Fibroblast of skin of scalp (primary cell): ENCODE results near the gene FHOD3.
"Not testable (repeated sequence)": the region's sequence is repeated elsewhere in the genome, so short reads cannot be mapped to it uniquely, and the experiment has no call there.

Experiments used
- DNase-seq: peaks from one replicate; pipeline ENCODE4 v3.0.0-alpha.2; 2013

The FHOD3 gene

DNA sequence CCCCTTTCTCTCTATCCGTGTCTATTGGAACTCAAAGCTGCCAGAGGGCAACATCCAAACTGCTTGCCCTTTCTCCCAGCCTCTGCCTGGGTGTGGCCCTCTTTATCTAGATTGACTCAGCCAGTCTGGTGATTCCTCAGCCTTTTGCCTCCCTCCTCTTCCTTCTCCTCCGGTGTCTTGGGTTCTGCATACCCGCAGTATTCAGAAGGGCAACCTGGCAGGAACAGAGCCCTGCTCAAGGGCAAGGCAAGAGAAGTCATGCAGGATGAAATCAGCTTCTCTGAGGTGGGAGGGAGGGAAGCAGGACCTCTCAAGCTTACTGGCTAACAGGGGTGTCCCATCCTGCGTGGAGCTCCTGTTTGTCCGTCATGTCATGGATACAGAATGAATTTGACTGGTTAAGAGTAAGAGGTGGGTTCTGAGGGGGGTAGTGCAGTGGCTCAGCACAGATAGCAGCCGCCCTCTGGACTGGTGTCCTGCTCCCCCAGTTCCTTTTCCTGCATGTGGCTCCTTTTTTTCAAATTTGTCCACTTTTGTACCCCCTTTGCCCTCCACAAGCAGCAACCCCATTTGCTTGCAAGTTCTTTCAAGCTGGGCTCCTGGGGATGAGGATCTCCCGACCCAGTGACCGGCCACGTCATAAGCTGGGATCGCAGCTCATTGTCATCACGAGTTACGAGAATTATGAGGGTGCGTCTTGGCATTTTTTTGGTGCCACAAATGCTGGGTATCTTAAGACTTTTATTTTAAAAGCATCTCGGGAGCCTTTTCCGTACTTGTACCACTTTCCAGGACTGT, 154.1 kb downstream of the FHOD3 start:
- no peak for DNase-seq

DNA sequence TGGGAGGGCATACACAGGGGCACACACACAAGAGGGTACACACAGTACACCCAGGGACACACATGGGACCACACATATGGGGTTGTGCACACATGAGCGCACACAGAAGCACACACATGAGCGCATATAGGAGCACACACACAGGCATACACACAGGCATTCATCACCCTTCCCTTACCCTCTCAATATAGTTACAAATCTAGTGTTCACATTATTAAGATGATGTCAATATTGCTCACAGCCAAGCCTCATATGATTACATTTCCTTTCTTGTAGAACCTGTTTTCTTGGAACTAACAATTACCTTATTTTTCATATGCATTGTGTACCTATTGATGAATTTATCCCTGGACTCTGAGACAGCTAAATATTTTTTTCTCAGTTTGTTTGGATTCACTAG, 156.7 kb downstream of the FHOD3 start:
- no peak for DNase-seq

DNA sequence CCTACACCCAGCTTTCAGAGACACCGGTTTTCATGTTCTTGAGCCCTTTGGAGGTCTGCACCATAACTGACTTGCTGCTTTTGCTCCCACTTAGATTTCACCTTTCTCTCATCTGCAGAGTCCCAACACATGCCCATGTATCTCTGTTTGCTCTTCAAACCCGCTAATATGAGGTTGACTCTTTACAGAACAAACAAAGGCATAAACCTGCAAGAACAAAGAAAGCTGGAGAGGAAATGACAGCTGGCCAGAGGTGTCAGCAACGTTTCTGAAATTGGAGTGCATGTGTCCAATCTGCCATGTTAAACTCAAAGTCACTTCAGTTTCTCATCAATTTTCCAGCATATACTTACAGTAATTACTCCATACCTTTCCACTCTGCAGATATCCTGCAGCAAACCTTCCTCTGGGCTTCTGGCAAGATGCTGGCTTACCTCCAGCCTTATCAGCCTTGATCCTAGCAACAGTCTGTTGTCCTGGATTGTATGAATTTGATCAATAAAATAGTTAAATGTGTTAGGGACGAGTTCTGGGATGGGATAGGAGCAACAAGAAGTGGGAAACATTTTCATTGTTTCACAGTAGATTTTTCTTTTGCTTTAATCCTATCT, 157.4 kb downstream of the FHOD3 start:
- DNase-seq: no peak

DNA sequence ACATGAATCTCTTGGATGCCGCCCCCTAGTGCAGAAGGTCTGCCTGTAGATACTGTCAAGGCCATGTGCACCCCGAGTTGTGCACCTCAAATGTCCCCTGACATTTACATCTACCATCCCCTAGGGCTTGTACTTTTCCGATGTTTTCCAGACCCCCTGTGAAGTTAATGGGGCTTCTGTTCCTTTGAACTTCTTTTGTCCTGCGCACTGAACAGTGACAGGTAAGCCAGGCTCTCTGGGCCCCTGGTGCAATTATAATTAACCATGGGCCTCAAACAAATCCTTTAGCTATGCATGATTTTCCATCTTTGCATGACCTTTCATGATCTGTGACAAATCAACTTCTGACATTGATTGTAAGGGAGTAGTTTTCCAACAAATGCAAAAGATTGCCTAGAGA, 158.4 kb downstream of the FHOD3 start:
- no peak for DNase-seq

DNA sequence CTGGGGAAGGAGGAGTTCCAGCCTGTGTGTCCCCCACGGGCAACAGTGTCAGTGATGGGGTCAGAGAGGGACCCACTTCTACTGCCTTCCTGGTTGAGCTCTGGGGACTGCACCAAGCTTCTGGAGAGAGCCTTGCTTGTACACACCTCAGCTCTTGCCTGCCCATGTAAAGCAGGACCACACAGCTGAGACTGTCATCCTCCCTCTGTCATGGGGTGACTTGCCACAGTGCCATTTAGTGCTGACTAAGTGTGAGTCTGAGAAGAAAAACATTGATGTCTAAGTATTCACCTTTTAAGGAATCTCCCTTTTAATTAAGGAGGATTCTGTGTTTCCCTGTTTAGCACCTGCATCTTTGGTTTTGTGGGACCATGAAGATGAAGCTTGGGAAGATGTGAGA, 159.1 kb downstream of the FHOD3 start:
- DNase-seq: no peak

DNA sequence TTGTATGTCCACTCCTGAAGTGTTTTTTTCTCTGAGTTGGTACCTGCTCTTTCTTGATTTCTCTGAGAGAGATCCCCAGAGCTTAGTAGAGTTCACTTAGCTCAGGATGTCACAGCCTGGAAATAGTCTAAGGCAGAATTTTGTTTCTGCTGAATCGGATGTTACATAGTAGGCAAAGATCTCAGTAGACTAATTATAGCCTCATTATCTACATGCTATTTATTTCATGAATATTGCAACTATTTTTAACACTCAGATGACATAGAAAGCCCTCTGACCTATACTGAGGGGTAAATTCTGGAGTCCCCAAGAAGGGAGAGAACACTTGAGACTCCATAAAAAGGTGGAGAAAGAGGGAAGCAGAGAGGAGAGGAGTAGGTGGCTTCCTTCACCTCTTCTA, 160.2 kb downstream of the FHOD3 start:
- no peak for DNase-seq

DNA sequence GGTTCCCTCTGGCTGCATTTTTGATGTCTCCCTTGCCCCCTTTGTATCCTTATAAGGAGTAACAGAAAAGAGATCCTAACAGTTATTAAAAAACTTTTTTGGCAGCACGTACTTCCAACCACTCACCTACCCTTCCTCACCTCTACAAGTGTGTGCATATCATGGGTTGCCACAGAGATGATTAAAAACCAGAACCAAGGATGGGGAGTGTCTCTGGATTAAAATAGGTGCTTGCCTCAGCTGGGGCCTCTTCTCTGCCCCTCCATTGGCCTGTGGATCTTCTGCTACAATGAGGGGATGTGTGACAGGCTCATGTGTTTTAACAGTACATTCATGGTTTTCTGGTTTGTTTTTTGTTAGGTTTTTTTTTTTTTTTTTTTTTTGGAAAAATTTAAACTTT, 160.8 kb downstream of the FHOD3 start:
- no peak for DNase-seq

DNA sequence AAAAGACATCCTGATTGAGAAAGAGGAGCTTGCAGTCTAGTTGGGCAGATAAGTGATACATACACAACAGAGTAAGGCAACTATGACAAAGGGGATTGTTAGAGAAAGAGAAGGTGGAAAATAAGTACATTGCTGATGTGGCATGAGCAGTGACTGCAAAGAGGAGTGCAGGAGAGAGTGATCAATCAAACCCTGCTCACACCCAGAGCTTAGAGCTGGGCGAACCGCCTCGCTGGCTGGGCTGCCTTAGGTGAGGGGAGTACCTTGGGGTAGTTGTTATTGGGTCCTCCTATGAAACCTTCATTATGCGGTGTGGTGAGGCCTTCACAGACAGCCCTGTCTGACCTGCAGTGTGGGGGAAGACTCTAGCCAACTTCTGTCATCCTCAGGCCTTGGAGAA, 161.7 kb downstream of the FHOD3 start:
- DNase-seq: no peak

DNA sequence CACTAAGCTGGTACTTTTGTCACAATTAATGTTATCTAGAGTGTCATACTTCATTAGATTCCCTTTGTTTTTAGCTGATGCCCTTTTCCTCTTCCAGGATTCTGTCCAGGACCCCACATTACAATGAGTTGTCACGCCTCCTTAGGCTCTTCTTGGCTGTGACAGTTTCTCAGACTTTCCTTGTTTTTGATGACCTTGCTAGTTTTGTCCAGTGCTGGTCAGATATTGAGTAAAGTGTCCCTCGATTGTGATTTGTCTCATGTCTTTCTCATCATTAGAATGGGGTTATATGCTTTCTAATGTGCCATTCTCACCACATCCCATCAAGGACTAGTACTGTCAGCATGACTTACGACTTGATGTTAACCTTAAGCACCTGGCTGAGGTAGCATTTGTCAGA, 162.3 kb downstream of the FHOD3 start:
- no peak for DNase-seq

DNA sequence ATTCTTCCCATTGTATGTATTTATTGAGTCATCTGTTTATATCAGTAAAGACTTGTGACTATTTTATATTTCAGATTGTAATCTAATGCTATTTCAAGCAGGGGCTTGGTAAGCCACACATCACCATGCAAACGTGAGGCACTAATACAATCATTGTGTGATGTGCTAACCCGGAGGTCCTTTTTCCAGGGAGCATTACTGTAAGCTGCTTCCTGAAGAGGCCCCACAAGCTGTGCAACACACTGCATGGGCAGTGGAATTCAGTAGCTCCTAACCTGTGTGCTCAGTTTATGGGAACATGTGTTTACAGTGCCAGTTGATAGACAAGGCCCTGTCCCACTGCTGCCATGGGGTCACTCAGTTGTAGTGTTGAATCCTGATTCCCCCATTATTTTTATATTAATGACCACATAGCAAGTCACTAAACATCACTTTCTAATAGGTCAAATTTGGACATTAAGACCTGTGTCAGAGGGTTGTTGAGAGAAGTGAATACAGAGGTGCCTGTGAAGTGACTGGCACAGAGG, 162.9 kb downstream of the FHOD3 start:
- no peak for DNase-seq

DNA sequence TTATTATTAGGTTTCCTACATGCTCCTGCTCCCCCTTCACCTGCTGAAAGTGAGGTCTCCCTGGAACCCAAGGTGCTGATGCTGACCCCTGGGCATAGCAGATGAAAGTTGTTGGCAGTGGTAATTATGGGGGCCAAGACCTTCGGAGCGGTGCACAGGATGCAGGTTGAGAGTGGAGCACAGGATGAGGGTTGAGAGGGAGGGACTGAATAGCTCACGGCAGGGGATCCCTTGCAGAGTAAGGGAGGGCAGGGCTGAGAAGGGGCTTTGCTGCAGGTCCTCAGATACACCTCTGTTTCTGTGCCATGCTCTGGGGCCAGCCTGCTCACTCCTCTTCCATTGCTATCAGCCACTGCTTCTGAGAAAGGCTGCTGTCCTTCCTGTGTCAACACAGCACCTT, 163.3 kb downstream of the FHOD3 start:
- no peak for DNase-seq

DNA sequence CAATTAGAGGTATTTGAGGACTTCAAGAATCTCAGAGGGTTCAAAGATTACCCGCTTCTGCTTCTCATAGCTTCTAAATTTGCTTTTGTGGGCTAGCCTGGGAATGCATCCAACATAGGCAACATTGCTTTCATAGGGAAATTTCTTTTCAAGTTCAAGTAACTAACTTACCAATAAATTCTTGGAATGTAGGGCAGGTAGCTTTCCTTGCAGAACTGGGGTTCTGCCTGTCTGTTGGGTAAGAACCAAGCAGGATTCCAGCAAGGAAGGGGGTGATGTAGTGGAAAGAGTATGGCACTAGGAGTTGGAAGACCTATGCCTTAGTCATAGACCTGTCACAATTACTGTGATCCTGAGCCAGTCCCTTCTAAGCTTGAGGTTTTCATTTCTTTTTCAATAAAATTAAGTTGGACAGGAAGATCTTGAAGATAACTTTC, 164.1 kb downstream of the FHOD3 start:
- DNase-seq: no peak

DNA sequence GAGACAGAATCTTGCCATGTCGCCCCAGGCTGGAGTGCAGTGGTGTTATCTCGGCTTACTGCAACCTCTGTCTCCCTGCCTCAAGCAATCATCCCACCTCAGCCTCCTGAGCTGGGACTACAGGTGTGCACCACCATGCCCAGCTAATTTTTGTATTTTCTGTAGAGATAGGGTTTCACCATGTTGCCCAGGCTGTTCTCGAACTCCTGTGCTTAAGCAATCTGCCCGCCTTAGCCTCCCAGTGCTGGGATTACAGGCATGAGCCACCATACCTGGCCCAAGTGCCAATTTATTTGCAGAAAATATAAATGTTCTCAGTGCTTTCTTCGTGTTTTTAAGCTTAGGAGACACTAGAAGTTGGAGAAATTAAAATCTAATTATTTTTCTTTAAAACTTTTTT, 166.0 kb downstream of the FHOD3 start:
- not testable (repeated sequence) for DNase-seq

DNA sequence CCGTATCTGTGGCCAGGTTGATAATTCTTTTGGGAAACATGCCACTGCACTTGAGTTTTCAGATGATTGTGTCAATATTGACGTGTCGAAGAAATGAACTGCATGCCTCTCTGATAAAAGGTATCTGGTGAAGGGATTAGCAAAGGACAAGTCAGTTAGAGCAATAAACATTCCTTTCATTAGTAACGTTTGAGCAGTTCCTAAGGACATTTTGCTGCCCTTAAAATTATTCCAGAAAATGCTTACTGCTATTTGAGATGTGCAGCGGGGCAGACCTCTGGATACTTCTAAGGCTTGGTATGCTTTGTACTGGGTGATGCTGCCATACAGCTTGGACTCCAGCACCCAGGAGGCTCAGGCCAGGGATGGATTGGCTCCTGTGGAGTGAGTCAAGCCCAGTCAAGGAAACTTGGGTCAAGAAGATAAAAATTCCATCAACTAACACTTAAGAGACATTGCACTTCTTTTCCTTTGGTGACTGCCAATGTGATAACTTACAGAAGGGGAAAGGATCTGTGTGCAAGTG, 166.7 kb downstream of the FHOD3 start:
- no peak for DNase-seq

DNA sequence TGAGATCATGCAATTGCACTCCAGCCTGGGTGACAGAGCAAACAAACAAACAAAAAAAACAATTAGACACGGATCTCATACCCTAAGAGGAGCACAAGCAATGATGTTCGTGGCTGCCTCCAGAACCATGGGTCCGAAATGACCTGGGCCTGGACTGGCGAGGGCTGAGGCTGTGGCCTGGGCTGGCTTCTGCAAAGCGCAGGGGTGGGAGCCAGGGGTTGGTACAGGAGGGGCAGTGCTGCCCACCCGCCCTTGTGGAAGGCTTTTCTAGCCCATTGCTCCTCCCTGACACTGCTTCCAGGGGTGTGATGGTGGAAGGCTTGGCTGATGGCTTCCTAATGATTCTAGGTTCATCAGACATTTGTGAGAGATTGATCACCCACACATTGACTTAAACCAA, 167.8 kb downstream of the FHOD3 start:
- DNase-seq: no peak

DNA sequence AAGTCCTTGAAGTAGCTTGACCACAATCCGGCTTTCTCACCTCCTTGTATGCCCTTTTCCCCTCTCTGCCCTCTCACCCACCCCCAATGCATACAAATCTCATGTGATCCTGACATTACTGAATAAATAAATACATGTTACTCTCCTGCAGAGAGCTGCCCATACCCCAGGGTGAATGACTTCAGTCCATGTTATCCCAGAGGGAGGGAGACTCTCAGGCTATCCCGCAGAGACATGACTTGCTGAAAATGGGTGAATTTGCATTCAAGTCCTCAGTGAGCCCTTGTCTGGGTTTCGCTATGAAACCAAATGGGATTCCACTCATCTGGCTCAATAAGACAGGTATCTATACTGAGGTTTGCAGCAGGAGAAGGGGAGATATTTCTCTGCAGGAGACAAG, 168.5 kb downstream of the FHOD3 start:
- DNase-seq: no peak

DNA sequence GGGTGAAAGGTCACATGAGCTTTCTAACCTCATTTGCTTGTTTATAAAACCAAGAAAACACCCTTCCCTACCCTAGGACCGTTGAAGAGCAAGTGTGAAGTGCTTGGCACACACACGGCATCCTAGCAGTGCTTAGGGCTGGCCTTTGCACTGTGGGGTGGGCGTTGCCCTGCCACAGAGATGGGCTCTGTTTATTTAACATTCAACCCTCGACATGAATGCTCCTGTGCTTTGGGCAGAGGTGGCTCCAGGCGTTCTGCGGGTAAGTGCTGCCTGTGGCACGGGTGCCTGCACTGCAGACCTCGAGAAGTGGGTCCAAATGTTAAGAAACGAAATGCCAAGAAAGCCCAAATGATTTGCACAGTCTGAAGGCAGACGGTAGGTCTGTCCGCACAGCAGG, 170.1 kb downstream of the FHOD3 start:
- no peak for DNase-seq

DNA sequence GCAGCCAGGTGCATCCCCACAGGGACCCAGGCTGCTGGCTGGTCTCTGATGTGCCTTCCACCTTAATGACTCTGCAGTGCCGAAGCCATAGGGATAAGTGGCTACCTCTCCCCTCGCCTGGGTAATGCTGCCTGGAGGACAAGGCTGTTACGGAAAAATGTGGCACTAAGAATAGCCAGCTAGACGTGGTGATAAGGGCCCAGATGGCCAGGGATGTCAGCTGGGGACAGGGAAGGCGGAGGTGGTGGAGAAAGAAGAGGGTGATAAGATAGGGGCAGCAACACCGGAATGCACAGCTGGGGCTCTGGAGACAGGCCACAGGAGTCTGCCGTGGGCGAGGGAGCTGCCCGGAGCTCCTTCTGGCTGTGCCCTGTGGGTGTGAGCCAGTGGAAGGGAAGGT, 170.6 kb downstream of the FHOD3 start:
- no peak for DNase-seq

DNA sequence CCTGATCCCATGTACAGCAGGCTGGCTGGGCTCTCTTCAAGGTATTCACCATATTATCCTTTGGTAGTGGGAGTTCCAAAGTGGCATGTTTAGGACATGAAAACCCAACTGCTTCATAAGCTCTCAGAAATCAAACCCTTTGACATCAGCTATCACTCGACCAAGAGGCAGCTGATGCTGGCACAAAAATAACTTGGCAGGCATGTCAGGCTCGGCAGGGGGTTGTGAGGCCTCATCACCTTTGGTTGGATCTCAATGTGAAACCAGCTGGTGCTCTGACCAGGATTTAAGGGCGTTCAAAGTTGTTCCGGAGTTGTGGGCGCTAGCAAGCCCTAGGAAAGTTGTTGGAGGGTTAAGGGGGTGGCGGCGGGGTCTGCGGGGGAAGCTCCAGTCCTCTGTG, 171.9 kb downstream of the FHOD3 start:
- DNase-seq: no peak

DNA sequence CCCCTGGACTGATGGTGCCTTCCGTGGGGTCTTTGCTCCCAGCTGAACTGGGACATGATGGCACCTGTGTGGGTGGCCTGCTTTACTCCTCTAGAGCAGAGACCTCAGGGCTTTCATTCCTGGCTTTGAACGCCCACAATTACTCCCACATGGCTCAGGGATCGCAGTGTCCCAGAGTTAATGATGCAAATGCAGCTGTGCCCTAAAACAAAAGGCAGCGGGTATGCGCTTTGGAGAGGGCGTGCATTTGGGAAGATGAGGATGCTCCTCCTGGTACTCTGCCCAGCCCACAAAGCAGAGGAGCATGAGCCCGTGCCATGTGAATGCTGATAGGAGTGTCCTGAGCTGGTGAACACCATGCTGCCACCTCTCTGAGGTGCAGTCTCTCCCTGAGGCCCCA, 173.4 kb downstream of the FHOD3 start:
- no peak for DNase-seq

DNA sequence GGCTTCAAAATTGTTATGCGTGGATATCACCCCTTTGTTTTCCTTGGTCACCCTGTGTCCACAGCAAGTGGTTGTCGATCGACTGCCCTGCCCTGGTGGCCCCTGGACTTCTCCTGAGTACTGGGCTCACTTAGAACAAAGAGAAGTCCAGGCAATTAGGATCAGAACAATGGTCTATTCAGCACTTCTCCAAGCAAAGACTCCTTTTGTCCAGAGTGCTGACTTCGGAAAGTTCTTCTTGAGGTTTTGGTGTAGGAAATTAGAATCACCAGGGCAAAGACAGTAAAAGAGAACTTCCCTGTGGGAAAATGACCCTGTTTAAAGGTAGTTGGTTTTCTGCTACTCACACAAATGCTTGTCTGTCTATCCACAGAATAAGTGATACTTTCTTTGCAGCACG, 173.9 kb downstream of the FHOD3 start:
- no peak for DNase-seq

DNA sequence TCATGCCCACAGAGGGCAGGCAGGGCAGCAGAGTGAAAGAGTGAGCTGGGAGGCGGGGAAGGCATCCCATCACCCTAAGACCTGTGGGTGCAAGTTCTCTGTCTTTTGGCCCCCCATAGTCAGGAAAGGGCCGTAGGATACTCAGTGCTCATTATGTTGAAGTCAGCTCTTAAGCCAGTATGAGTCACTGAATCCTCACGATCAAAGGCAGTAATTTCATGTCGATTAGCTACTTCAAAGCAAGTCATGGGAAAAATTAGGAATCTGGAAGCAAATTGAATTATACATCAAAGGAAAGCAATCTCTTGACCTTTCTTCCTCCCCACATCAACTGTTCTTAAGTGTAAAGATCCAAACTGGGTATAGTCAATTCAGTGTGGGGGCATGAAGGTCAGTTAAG, 178.9 kb downstream of the FHOD3 start:
- no peak for DNase-seq

DNA sequence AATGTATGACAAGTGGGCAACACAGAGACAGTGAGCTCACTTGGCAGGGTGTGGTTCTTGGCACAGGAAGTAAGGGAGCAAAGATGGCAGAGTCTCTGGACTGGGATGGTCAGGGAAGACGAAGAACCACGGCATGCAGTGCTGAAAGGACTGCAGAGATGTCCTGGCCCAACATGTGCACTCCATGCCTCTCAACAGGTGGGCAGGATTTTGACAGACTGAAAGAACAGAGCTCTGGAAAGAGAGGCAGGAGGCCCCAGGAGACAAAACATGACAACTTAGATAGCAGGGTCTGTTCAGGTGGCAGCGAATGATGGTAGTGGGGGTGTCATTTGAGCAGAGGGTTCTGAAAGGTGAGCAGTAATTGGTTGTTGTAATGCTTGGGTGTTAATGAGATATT, 180.3 kb downstream of the FHOD3 start:
- DNase-seq: no peak

DNA sequence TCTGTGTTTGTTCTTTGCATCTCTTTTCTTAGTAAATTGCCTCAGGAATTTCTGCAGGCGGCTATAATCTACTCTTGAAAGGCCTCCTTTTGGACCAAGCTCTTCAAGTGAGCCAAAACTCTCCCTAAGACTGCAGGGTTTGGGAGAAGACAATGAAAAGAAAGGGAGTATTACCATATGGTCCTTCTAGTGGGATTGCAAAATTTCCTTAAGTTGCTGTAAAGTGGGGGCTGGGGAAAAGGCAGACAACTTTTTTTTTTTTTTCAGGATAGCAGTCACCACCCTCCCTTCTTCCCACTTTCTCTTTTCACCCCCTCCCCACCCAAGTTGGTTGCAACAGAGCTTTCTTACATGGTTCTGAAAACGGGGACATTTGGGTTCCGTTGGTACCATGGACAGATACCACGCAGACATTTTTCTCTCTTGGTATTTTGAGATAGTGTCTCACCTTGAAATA, 183.7 kb downstream of the FHOD3 start:
- no peak for DNase-seq
